Measurements from ENCODE around the gene ADGRL2. TPM values are rescaled to one million over a fixed set of nuclear protein-coding genes. Genes with fewer than 3 reads are reported as not detected.
A peak's percentile ranks its signal among the peaks of the same experiment; 100 is the strongest.

The ADGRL2 gene
- total and polyA plus RNA-seq, 9 of the 15 experiments (the other 6 are each of a cell fraction or from before 2014, with no cell fraction given): 0.03 to 0.15 (median 0.13) TPM; not detected in 6

DNA sequence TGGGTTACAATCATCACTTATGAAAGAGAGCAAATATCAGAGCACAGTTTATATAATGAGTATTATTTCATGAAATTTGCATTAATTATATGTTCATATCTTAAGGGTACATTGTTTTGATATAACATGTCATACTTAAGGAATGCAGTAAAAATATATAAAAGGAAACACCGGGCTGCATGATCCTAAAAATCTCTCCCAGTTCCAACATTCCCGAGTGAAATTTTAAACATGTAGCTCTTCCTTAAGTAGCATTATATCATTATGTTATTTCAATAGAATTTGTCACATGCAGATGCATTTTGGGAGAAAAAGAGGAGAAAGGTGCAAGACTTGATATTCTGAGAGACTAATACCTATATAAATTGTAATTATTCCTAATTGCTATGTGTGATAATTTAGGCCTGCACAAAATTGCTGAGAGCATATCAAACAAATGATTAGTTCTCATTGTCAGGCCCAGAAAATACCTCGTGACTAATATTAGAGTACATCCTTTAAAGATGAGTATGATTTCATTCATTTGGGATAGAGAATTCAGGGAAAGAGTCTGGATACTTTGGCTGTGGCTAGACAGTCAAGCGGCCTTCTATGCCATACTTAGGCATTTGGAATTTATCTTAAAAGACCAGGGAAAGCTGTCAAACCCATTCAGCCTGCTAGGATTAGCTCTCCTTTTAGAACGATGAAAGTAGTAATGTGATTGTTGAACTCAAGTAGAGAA is 86.8 kb downstream of the ADGRL2 start:
- H3K9me1 ChIP-seq (ENCODE audit: control insufficient read depth, insufficient read depth, low read length): no peaks in the 10 kb centered on the region
- DNase-seq (ENCODE audit: extremely low read depth in 1 of 4, low spot score in 3 of 4) (no peak), ATAC-seq (no peak), FAIRE-seq (no peak)
- intact Hi-C loops (cut with micrococcal nuclease): no loop called here
- H3K4me3 ChIP-seq: no peak overlapping the region
- H3K4me1 ChIP-seq (replicated peaks in 1 of 2; ENCODE audit: control insufficient read depth in 2 of 2, insufficient read depth in 2 of 2, low read length in 2 of 2): no peaks in the 10 kb centered on the region
- H3K27me3 ChIP-seq (ENCODE audit: control insufficient read depth in 2 of 2, insufficient read depth in 2 of 2, low read length in 2 of 2): no peaks in the 10 kb centered on the region
- no peaks in the 10 kb centered on the region for H3K9me3 ChIP-seq (replicated peaks; ENCODE audit: control insufficient read depth, insufficient read depth, low read depth, low read length)
- no peaks in the 10 kb centered on the region for H4K20me1 ChIP-seq (replicated peaks; ENCODE audit: control insufficient read depth, insufficient read depth, low read length)
- H3K27ac ChIP-seq (ENCODE audit: extremely low read depth, low read depth, low read length): no peak overlapping the region
- ChIA-PET CTCF (ENCODE audit: low intra/inter-chr PET ratio) (no interaction called here), POLR2A (no interaction called here)
- H3K4me2 ChIP-seq (ENCODE audit: insufficient read depth, low read length): no peak overlapping the region
- TF ChIP-seq ZNF75A (CRISPR knock-in tag; IDR thresholded peaks at IDR 0.05): no peak
- TF ChIP-seq TFE3 (CRISPR knock-in tag; IDR thresholded peaks at IDR 0.05): 0 out of 2 replicates have a peak, but pooled peaks have one; percentile 5
- no peak overlapping the region for H2AFZ ChIP-seq (ENCODE audit: low read depth, low read length)
- 1% methylated on average over 5 of the region's 5 CpGs for WGBS (ENCODE audit: insufficient coverage, low coverage, missing lambda C conversion rate)
- in situ Hi-C loops (cut with MboI): no loop called here
- no peaks in the 10 kb centered on the region for H3K36me3 ChIP-seq (ENCODE audit: control insufficient read depth, insufficient read depth, low read length)
- H3K79me2 ChIP-seq (ENCODE audit: control insufficient read depth, insufficient read depth, low read length): no peaks in the 10 kb centered on the region
- H3K9ac ChIP-seq (ENCODE audit: insufficient read depth in 1 of 2, low read depth in 2 of 2, low read length in 2 of 2): no peak overlapping the region
- BruUV-seq (replicated peaks): no TSS peak

- no peak for ATAC-seq
- ChIA-PET CTCF (ENCODE audit: low intra/inter-chr PET ratio) (no interaction called here), POLR2A (no interaction called here)
- FAIRE-seq: no peak
- Histone ChIP-seq H3K4me3 (no peak overlapping the region), H3K27ac (ENCODE audit: extremely low read depth, low read depth, low read length) (no peak overlapping the region), H2AFZ (ENCODE audit: low read depth, low read length) (no peak overlapping the region), H3K36me3 (ENCODE audit: control insufficient read depth, insufficient read depth, low read length) (no peaks in the 10 kb centered on the region), H4K20me1 (replicated peaks; ENCODE audit: control insufficient read depth, insufficient read depth, low read length) (no peaks in the 10 kb centered on the region), H3K4me1 (replicated peaks in 1 of 2; ENCODE audit: control insufficient read depth in 2 of 2, insufficient read depth in 2 of 2, low read length in 2 of 2) (no peaks in the 10 kb centered on the region), H3K9me1 (ENCODE audit: control insufficient read depth, insufficient read depth, low read length) (no peaks in the 10 kb centered on the region), H3K27me3 (ENCODE audit: control insufficient read depth in 2 of 2, insufficient read depth in 2 of 2, low read length in 2 of 2) (no peaks in the 10 kb centered on the region), H3K4me2 (ENCODE audit: insufficient read depth, low read length) (no peak overlapping the region), H3K9me3 (replicated peaks; ENCODE audit: control insufficient read depth, insufficient read depth, low read depth, low read length) (no peaks in the 10 kb centered on the region; the same call in 1 of the 2 replicates), H3K79me2 (ENCODE audit: control insufficient read depth, insufficient read depth, low read length) (no peaks in the 10 kb centered on the region), H3K9ac (ENCODE audit: insufficient read depth in 1 of 2, low read depth in 2 of 2, low read length in 2 of 2) (no peak overlapping the region)
- 0% methylated on average over 4 of the region's 4 CpGs for WGBS (ENCODE audit: insufficient coverage, low coverage, missing lambda C conversion rate)
- intact Hi-C loops (cut with micrococcal nuclease): no loop called here
- BruUV-seq (replicated peaks): no TSS peak
- no peak for DNase-seq (ENCODE audit: extremely low read depth in 1 of 4, low spot score in 3 of 4)
- in situ Hi-C loops (cut with MboI): no loop called here
- no peak for TF ChIP-seq RBM39 (optimal IDR thresholded peaks at IDR 0.05; ENCODE audit: low read depth, low read length)
- no peak for TF ChIP-seq BRF2 (IDR thresholded peaks at IDR 0.05; ENCODE audit: borderline replicate concordance, insufficient read depth, insufficient read length)
- TF ChIP-seq RCOR1 (IDR thresholded peaks at IDR 0.05; ENCODE audit: borderline replicate concordance in 1 of 2, low read depth in 2 of 2, low read length in 2 of 2): no peak
- no peak for TF ChIP-seq NR2C2 (CRISPR knock-in tag; IDR thresholded peaks at IDR 0.05)
- no peak for TF ChIP-seq NR2C2 (tag; IDR thresholded peaks at IDR 0.05)
- no peak for TF ChIP-seq ATF1 (CRISPR knock-in tag; IDR thresholded peaks at IDR 0.05)
- no peak for TF ChIP-seq ATF1 (tag; IDR thresholded peaks at IDR 0.05)
- TF ChIP-seq ARID3B (CRISPR knock-in tag; IDR thresholded peaks at IDR 0.05; ENCODE audit: borderline replicate concordance): no peak
- no peak for TF ChIP-seq WHSC1 (IDR thresholded peaks at IDR 0.05; ENCODE audit: low read length)
These were observed 88.4 kb downstream of the ADGRL2 start for GRCh38 chr1:81889166-81889565.
